Measurements from ENCODE around the gene CCDC13. TPM values are rescaled to one million over a fixed set of nuclear protein-coding genes. Genes with fewer than 3 reads are reported as not detected.

Gene CCDC13
- total and polyA plus RNA-seq, 2 donors (not counting 3 experiments of a cell fraction or from before 2014, with no cell fraction given), result 0.36 to 0.82 TPM

- FAIRE-seq, result no peak
- ChIA-PET POLR2A (no interaction called here), CTCF (interaction anchor here (2.1 kb wide), 1 partner anchor 12 kb away, joined by 9 read pairs; no protein-coding TSS in a partner anchor)
- no peak for DNase-seq (ENCODE audit: low read depth, low spot score)
- H3K9ac ChIP-seq (replicated peaks; ENCODE audit: extremely low read depth, insufficient read depth, low read length), result no peak overlapping the region
- H3K4me2 ChIP-seq (ENCODE audit: insufficient read depth, low read length), result no peak overlapping the region
- no peaks in the 10 kb centered on the region for H3K9me1 ChIP-seq (replicated peaks; ENCODE audit: control insufficient read depth, extremely low read depth, insufficient read depth, low read length)
- no peak for TF ChIP-seq GATA2 (IDR thresholded peaks at IDR 0.05; ENCODE audit: insufficient read depth, insufficient read length, low read depth, low read length)
- TF ChIP-seq MAX (IDR thresholded peaks at IDR 0.05; ENCODE audit: insufficient read depth, insufficient read length), result no peak
- TF ChIP-seq CTCF (IDR thresholded peaks at IDR 0.05; ENCODE audit: extremely low read depth in 1 of 2, insufficient read depth in 1 of 2, low read depth in 1 of 2, low read length in 2 of 2), result no peak
- TF ChIP-seq JUN (IDR thresholded peaks at IDR 0.05; ENCODE audit: borderline replicate concordance, insufficient read depth, insufficient read length, low read depth), result no peak
- no peak for TF ChIP-seq POLR2AphosphoS5 (IDR thresholded peaks at IDR 0.05; ENCODE audit: insufficient read depth, low read depth, low read length)
- no peak for TF ChIP-seq EZH2 (IDR thresholded peaks at IDR 0.05; ENCODE audit: borderline replicate concordance, low read depth, low read length, severe bottlenecking)
- TF ChIP-seq FOS (IDR thresholded peaks at IDR 0.05; ENCODE audit: borderline replicate concordance, insufficient read depth, low read length), result no peak
- no peak for TF ChIP-seq MYC (IDR thresholded peaks at IDR 0.05; ENCODE audit: low read depth, low read length)
- TF ChIP-seq POLR2A (IDR thresholded peaks at IDR 0.05; ENCODE audit: low read depth, low read length), result no peak
- no TSS peak for BruUV-seq (replicated peaks)
- peaks cover 7 to 17% of the 10 kb centered on the region in 2 experiments for H3K27me3 ChIP-seq (ENCODE audit: control insufficient read depth in 2 of 2, insufficient read depth in 2 of 2, low read length in 2 of 2)
- dilution Hi-C loops (cut with MboI; ENCODE audit: extremely low pct_ligation_motif_present, low sequenced_read_pairs), result no loop called here
- H3K4me1 ChIP-seq (ENCODE audit: control insufficient read depth, extremely low read depth, insufficient read depth, low read length), result no peaks in the 10 kb centered on the region
- no peak overlapping the region for H2AFZ ChIP-seq (ENCODE audit: low read depth, low read length)
- no peaks in the 10 kb centered on the region for H3K79me2 ChIP-seq (ENCODE audit: control insufficient read depth, insufficient read depth, low read length)
- no peak overlapping the region for H3K27ac ChIP-seq (ENCODE audit: insufficient read depth, low read depth, low read length)
- H3K9me3 ChIP-seq (replicated peaks; ENCODE audit: control insufficient read depth, insufficient read depth, low read length), result no peaks in the 10 kb centered on the region
- no peaks in the 10 kb centered on the region for H4K20me1 ChIP-seq (replicated peaks; ENCODE audit: control insufficient read depth, extremely low read depth, insufficient read depth, low read length)
- intact Hi-C loops (cut with micrococcal nuclease), result no loop called here
- no peak overlapping the region for H3K4me3 ChIP-seq (replicated peaks in 1 of 3; ENCODE audit: insufficient read depth in 1 of 3, low read depth in 1 of 3, low read length in 3 of 3)
- no peaks in the 10 kb centered on the region for H3K36me3 ChIP-seq (ENCODE audit: control insufficient read depth in 2 of 2, extremely low read depth in 1 of 2, insufficient read depth in 2 of 2, low read length in 2 of 2)
Observed at GRCh38 chr3:42723219-42723618, 49.8 kb downstream of the CCDC13 start.

Small RNA genes within 50 kb of the gene (small RNA-seq; reads per million reads assigned to genes)
- not detected for gene CCDC13 (ENCODE audit: insufficient read depth, insufficient read length, low read depth, low replicate concordance)

Other genes with a start within 250 kb of the CCDC13 start
- 60.7 and 61.9 TPM in 2 replicates for gene SEC22C, start 191.3 kb downstream of the CCDC13 start, total RNA-seq
- 32.9 and 43.9 TPM in 2 replicates for gene SEC22C, start 191.3 kb downstream of the CCDC13 start, polyA plus RNA-seq
- gene SS18L2, start 182.4 kb downstream of the CCDC13 start, total RNA-seq, result 28.6 and 32.4 TPM in 2 replicates
- gene SS18L2, start 182.4 kb downstream of the CCDC13 start, polyA plus RNA-seq, result 14.5 and 20.3 TPM in 2 replicates
- 92.6 and 99.0 TPM in 2 replicates for gene NKTR, start 172.6 kb downstream of the CCDC13 start, total RNA-seq
- 22.3 and 27.4 TPM in 2 replicates for gene NKTR, start 172.6 kb downstream of the CCDC13 start, polyA plus RNA-seq
- 13.0 and 14.5 TPM in 2 replicates for gene ZBTB47, start 119.6 kb downstream of the CCDC13 start, total RNA-seq
- gene ZBTB47, start 119.6 kb downstream of the CCDC13 start, polyA plus RNA-seq, result 10.6 and 13.2 TPM in 2 replicates
- gene KLHL40, start 87.7 kb downstream of the CCDC13 start, total RNA-seq, result not detected in 2 replicates
- gene KLHL40, start 87.7 kb downstream of the CCDC13 start, polyA plus RNA-seq, result not detected in 2 replicates
- not detected in 2 replicates for gene HHATL, start 70.5 kb downstream of the CCDC13 start, total RNA-seq
- gene HHATL, start 70.5 kb downstream of the CCDC13 start, polyA plus RNA-seq, result 0.11 TPM in 1 of 2 replicates, not detected in the other
- gene HIGD1A, start 31.2 kb upstream of the CCDC13 start, total RNA-seq, result 68.9 and 71.8 TPM in 2 replicates
- 39.3 and 59.5 TPM in 2 replicates for gene HIGD1A, start 31.2 kb upstream of the CCDC13 start, polyA plus RNA-seq
- not detected in 2 replicates for gene ACKR2, start 36.2 kb upstream of the CCDC13 start, total RNA-seq
- 0.01 TPM in 1 of 2 replicates, not detected in the other for gene ACKR2, start 36.2 kb upstream of the CCDC13 start, polyA plus RNA-seq
- not detected in 2 replicates for gene CYP8B1, start 102.6 kb upstream of the CCDC13 start, total RNA-seq
- not detected in 2 replicates for gene CYP8B1, start 102.6 kb upstream of the CCDC13 start, polyA plus RNA-seq
- gene ZNF662, start 132.9 kb upstream of the CCDC13 start, total RNA-seq, result 0.83 and 4.3 TPM in 2 replicates
- gene ZNF662, start 132.9 kb upstream of the CCDC13 start, polyA plus RNA-seq, result 0.84 and 0.86 TPM in 2 replicates
- gene GASK1A, start 206.1 kb upstream of the CCDC13 start, total RNA-seq, result not detected in 2 replicates
- 0.04 TPM in 1 of 2 replicates, not detected in the other for gene GASK1A, start 206.1 kb upstream of the CCDC13 start, polyA plus RNA-seq

Data from endothelial cell of umbilical vein (primary cell).